ENCODE data around the gene SETD1A.

The SETD1A gene

GRCh38 chr16:30990105-30990504, 32.6 kb downstream of the SETD1A start:
- no peak overlapping the region for H3K4me3 ChIP-seq (ENCODE audit: control insufficient read depth, low read depth, low read length)
- TF ChIP-seq CTCF (IDR thresholded peaks at IDR 0.05; ENCODE audit: control insufficient read depth, insufficient read depth, low read depth, low read length, missing control alignments): no peak
- no peak for DNase-seq (ENCODE audit: low read depth)

- no peak for DNase-seq (ENCODE audit: low read depth)
- no peak overlapping the region for H3K4me3 ChIP-seq (ENCODE audit: control insufficient read depth, low read depth, low read length)
- no peak for TF ChIP-seq CTCF (IDR thresholded peaks at IDR 0.05; ENCODE audit: control insufficient read depth, insufficient read depth, low read depth, low read length, missing control alignments)
Measured at GRCh38 chr16:30991052-30991451, 33.5 kb downstream of the SETD1A start.

- no peak overlapping the region for H3K4me3 ChIP-seq (ENCODE audit: control insufficient read depth, low read depth, low read length)
- DNase-seq (ENCODE audit: low read depth): no peak
Measured at GRCh38 chr16:30992276-30992780, 34.8 kb downstream of the SETD1A start.

GRCh38 chr16:30992931-30993816, 35.6 kb downstream of the SETD1A start:
- H3K4me3 ChIP-seq (ENCODE audit: control insufficient read depth, low read depth, low read length): no peak overlapping the region
- no peak for DNase-seq (ENCODE audit: low read depth)
- TF ChIP-seq CTCF (IDR thresholded peaks at IDR 0.05; ENCODE audit: control insufficient read depth, insufficient read depth, low read depth, low read length, missing control alignments): no peak

More at GRCh38 chr16:30992276-30992780, 34.8 kb downstream of the SETD1A start:
- TF ChIP-seq CTCF (IDR thresholded peaks at IDR 0.05; ENCODE audit: control insufficient read depth, insufficient read depth, low read depth, low read length, missing control alignments): no peak

- no peak for TF ChIP-seq CTCF (IDR thresholded peaks at IDR 0.05; ENCODE audit: control insufficient read depth, insufficient read depth, low read depth, low read length, missing control alignments)
- no peak overlapping the region for H3K4me3 ChIP-seq (ENCODE audit: control insufficient read depth, low read depth, low read length)
- no peak for DNase-seq (ENCODE audit: low read depth)
Measured at GRCh38 chr16:30995927-30996323, 38.4 kb downstream of the SETD1A start.

GRCh38 chr16:30996324-30996984, 38.9 kb downstream of the SETD1A start:
- no peak for DNase-seq (ENCODE audit: low read depth)
- H3K4me3 ChIP-seq (ENCODE audit: control insufficient read depth, low read depth, low read length): peak overlapping the region; percentile 53

More at GRCh38 chr16:30996324-30996984, 38.9 kb downstream of the SETD1A start:
- TF ChIP-seq CTCF (IDR thresholded peaks at IDR 0.05; ENCODE audit: control insufficient read depth, insufficient read depth, low read depth, low read length, missing control alignments): no peak

Measured in AG09309 (cell line).